Middle frontal gyrus (tissue), 1 donor: Measurements from ENCODE around the gene MYO1H.

Experiments
- DNase-seq: peaks from one replicate; pipeline ENCODE4 v3.0.0-alpha.2; 2015; ENCODE audit warnings: low spot score; ENCODE audit errors: extremely low spot score

The MYO1H gene

GRCh38 chr12:109491671-109492070, 144.0 kb downstream of the MYO1H start:
- no peak for DNase-seq

GRCh38 chr12:109492371-109492770, 144.7 kb downstream of the MYO1H start:
- DNase-seq, result no peak

- DNase-seq, result no peak
Measured at GRCh38 chr12:109493090-109493489, 145.4 kb downstream of the MYO1H start.

GRCh38 chr12:109493938-109494337, 146.2 kb downstream of the MYO1H start:
- no peak for DNase-seq

GRCh38 chr12:109494348-109494881, 146.7 kb downstream of the MYO1H start:
- DNase-seq, result no peak

- DNase-seq, result no peak
Measured at GRCh38 chr12:109495012-109495411, 147.3 kb downstream of the MYO1H start.

GRCh38 chr12:109496306-109496705, 148.6 kb downstream of the MYO1H start:
- DNase-seq, result no peak

- DNase-seq, result no peak
Measured at GRCh38 chr12:109497675-109498074, 150.0 kb downstream of the MYO1H start.
